Smooth muscle cell of the brain vasculature (primary cell): ENCODE measurements around the gene DIP2B.
"Not testable (repeated sequence)": the region's sequence is repeated elsewhere in the genome, so short reads cannot be mapped to it uniquely, and the experiment has no call there.

Experiments
- DNase-seq: peaks from one replicate; pipeline ENCODE4 v3.0.0-alpha.2; 2012; ENCODE audit warnings: low read depth, low spot score

The DIP2B gene

GRCh38 chr12:50676756-50677155 lies 172.0 kb downstream of the DIP2B start:
- DNase-seq = no peak

DNA sequence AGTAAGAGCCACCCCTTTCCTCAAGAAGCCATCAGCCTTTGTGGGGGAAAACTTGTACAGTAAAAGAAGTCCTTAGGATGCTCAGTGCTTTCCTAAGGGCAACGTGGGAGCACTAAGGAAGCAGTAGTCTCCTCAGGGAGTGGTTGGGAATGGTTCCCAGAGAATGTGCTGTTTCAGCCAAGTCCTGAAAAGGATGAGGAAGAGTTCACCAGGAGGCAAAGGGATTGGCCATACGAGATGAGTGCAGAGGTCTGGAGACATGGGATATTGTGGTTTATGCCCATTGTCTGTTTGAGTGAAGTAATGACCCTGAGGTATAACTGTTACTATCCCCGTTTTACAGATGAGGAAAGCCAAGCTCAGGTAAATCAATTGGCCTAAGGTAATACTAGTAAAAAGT lies 173.1 kb downstream of the DIP2B start:
- DNase-seq = no peak

DNA sequence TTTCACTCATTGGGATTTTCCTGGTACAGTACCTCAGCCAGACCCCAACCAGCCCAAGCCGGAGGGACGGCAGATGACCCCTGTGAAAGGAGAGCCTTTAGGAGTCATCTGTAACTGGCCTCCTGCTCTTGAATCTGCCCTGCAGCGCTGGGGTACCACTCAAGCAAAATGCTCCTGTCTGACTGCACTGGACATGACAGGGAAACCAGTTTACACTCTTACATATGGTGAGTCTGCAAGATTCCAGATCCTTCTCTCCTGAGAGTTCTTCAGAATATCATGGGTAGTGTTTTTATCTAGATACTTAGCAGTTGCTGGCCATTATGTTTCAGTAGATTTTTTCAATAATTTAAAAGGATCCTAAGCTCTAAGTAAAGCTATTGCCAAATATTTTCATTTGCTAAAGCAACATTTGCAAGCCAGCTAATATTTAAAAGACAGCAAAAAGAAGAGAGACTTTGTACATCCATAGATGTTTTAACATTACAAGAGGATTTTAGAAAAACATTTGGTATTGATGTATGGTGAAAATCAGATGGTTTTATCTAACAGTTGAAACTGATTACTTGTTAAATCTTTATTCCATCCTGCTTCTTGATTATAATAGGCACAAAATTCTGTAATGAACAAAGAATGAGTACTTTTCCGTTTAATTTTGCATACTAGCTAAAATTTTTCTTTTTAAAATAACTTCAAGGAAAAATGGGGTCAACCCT lies 174.0 kb downstream of the DIP2B start:
- DNase-seq = no peak

GRCh38 chr12:50679612-50680011 lies 174.8 kb downstream of the DIP2B start:
- DNase-seq = no peak

DNA sequence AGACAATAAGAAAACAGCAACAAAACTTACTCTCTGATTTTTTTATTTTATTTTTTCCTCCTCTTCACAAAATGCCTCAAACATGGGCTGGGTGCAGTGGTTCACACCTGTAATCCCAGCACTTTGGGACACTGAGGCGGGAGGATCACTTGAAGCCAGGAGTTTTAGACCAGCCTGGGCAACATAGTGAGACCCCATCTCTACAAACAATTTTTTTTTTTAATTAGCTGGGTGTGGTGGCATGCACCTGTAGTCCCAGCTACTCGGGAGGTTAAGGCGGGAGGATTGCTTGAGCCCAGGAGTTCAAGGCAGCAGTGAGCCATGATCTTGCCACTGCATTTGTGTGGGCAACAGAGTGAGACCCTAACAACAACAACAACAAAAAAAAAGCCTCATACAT lies 176.3 kb downstream of the DIP2B start:
- not testable (repeated sequence) for DNase-seq

DNA sequence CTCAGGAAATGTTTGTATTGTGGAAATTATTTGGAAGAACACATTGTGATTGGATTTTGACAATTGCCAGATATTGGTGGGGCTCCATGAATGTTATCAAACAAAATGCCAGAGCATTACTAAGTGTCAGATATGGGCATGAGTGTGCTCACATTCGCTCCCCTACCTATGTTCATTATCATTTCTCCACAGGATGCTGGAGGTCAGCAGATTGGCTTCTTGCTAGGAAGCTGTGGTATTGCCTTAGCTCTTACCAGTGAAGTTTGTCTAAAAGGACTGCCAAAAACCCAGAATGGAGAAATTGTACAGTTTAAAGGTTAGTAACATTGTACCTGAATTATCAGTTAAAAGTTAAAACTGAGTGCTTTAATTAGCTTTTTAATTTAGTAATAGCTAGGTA lies 180.9 kb downstream of the DIP2B start:
- DNase-seq = no peak

GRCh38 chr12:50686406-50686805 lies 181.6 kb downstream of the DIP2B start:
- no peak for DNase-seq

DNA sequence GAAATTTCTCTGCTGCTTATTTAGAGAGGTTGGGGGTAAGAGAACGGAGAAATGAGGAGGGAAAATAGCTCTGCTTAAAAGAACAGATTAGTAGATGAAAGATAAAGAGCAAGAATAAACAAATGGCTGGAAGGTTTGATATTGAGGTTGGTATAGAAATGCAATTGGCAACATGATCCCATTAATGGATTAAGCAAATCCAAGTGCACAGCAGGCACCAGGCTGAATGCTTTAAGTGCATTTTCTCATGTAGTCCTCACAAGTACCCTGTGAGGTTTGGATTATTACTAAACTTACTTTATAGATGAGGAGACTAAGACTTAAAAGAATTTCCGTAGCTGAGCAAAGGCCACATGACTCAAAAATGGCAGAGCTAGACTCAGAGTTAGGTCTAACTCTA lies 182.2 kb downstream of the DIP2B start:
- DNase-seq = no peak

DNA sequence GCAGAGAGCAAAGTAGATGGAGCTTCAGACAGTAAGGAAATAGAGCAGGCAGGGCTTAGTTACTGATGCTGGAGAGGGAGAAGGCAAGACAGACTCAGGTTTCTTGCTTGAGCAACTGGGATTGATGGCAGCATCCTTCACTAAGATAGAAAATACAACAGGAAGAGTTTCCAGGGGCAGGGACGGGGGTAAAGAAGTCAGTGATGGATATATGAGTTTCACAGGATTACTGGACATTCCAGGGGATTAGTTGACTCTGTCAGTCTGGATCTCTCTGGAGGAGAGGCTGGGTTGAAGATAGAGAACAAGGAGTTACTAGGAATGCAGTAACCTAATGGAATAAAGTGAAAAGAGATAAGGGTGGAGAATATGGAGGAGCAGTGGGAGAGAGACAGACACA lies 184.7 kb downstream of the DIP2B start:
- no peak for DNase-seq

DNA sequence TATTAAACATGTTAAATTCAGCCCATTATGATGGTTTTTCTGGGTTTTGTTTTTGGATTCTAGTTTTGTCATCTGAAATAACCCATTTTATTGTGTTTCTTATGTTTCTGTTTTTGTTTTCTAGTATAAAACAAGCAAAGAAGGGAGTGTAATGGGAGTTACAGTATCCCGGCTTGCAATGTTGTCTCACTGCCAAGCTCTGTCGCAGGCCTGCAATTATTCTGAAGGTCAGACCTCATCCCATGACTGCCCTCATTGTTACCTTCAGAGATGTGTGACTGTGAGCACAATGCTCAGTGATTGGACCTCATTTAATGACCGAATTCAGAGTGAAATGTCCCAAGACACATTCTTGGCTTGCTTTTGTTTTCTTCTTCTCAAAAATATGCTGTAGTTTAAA lies 186.1 kb downstream of the DIP2B start:
- DNase-seq = no peak

DNA sequence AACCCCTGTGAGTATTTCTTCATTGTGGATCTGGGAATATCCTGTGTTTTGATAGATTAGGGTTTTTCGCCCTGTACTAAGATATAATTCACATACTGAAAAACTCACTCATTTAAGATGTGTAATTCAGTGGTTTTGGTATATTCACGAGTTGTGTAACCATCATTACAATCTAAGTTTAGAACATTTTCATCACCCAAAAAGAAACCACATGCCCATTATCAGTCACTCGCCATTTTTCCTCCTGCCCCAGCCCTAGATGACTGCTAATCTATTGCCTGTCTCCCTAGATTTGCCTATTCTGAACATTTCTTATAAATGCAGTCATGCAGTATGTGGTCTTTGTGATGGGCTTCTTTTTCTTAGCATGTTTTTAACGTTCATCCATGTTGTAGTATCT lies 191.2 kb downstream of the DIP2B start:
- no peak for DNase-seq

DNA sequence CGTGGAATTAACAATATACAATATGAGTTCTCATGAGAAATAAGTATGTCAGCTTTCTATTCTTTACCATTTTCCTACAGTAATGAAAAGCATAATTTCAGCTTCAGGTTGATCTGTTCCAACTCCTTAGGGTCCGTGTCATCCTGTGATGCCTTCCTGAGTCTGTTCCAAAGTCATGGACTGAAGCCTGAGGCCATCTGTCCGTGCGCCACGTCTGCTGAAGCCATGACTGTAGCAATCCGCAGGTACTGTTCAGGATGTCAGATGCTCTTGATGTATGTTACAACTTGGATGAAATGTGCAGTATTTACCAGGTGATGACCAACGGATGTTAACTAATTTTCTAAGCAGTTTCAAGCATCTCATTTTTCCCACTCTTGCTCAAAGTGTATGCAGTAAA lies 192.1 kb downstream of the DIP2B start:
- DNase-seq = no peak

DNA sequence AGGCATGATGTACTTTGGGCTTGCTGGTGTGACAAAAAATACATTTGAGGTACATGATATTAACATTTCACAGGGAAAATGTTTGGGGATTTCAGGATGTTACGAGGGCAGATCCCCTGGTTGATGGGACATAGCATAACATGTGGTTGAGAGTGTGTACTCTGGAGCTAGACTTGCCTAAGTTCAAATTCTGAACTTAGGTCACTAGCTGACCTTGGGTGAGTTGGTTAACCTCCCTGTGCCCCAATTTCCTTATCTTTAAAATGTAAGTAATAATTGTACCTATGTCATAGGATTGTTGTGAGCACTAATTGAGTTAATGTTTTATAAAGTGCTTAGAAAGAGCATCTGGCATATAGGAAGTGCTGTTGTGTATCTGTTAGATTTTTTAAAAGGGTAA lies 194.4 kb downstream of the DIP2B start:
- DNase-seq = no peak

DNA sequence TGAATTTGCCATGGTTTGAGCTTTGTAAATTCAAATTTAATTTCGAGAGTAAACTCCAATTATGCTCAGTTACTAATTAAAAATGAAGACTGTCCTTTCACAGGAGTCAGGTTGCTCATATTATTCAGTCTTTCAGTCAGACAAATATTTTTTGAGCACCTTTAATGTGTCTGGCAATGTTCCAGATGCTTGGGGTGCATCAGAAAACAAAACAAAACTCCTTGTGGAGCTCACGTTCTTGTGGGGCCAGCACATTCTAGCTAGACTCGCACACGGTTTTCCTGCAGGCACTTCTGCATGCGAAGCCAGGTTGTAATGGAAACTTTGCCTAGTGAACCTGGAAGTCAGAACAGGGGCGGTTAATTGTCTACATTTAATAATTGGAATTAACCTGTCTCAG lies 195.2 kb downstream of the DIP2B start:
- peak; percentile 17 for DNase-seq

- no peak for DNase-seq
Measured at GRCh38 chr12:50706606-50707005, 201.8 kb downstream of the DIP2B start.

GRCh38 chr12:50707396-50707795 lies 202.6 kb downstream of the DIP2B start:
- DNase-seq = no peak

- DNase-seq = no peak
Measured at GRCh38 chr12:50708631-50709030, 203.8 kb downstream of the DIP2B start.

GRCh38 chr12:50711121-50711520 lies 206.3 kb downstream of the DIP2B start:
- no peak for DNase-seq

DNA sequence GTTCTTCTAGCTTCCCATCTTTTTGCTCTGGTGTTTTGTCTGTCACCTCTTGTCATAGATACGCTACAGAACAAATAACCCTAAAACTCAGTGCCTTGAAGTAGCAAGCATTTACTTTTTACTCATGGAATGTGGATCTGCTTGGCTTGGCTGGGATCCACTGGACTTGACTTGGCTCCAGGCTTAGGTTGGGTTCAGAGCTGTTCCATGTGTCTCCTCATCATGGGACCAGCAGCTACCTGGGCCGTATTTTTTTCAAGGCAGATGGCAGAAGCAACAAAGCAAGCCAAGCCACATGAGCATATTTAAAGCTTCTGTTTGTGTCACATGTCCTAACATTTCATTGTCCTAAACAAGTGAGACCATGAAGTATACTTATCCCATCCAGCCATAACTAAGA lies 210.4 kb downstream of the DIP2B start:
- DNase-seq = no peak

DNA sequence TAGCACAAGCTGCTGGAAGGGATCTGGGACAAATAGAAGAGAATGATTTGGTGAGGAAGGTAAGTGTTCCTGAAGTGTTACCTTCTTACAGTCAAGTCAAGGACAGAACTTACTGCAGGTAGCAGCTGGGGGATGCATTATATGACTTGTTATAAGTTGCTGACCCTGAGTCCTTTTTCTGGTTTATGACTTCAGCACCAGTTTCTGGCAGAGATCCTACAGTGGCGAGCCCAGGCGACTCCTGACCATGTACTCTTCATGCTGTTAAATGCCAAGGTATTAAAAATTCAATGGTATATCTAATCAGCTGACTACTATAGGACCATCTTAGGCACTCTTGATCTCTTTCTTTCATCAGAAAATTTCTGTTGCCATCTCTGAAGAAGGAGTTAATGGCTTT lies 214.0 kb downstream of the DIP2B start:
- no peak for DNase-seq

DNA sequence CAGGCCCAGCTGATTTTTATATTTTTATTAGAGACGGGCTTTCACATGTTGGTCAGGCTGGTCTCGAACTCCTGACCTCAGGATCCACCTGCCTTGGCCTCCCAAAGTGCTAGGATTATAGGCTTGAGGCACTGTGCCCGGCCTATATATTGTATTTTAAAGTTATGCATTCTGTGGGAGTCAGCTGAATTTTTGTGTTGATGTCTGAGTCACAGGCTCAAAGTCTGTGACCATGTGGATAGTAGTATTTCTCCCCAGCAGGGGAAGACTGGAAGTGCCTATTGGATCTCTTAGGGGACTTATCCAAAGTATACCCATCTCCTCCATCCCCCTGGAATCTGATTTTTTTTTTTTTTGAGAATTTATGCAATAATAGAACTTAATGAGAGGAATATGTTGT lies 215.3 kb downstream of the DIP2B start:
- DNase-seq = no peak

DNA sequence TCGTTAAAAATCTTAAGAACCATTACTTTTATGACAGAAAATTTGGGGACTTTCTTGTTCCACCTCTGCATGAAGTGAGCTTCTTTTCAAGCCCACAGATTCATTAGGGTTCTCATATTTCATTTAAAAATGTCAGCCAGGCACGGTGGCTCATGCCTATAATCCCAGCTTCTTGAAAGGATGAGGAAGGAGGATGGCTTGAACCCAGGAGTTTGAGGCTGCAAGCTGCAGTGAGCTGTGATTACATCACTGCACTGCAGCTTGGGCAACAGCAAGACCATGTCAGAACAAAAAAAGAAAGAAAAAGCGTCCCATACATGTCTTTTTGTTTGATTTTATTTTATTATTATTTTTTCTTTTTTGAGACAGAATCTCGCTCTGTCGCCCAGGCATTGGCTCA lies 215.7 kb downstream of the DIP2B start:
- DNase-seq = no peak

- DNase-seq = no peak
Measured at GRCh38 chr12:50723865-50724264, 219.1 kb downstream of the DIP2B start.
